ENCODE results near the gene PPP1R16B.

PPP1R16B gene

GRCh38 chr20:38889792-38890496, 84.4 kb downstream of the PPP1R16B start:
- peak; percentile 74 to 99 (median 84) for DNase-seq
- intact Hi-C loops (cut with DNase I) = loop anchor here (5.0 kb wide), 2 partner anchors 83 to 133 kb away; partner anchors contain the start of gene PPP1R16B

- intact Hi-C loops (cut with DNase I) = loop anchor here (5.0 kb wide), 2 partner anchors 83 to 133 kb away; partner anchors contain the start of gene PPP1R16B
- no peak for DNase-seq
Observed at GRCh38 chr20:38890497-38890818, 85.0 kb downstream of the PPP1R16B start.

GRCh38 chr20:38892091-38892981, 86.8 kb downstream of the PPP1R16B start:
- peak in 1 of 10 donors; percentile 64 for DNase-seq
- intact Hi-C loops (cut with DNase I) = loop anchor here (5.0 kb wide), 2 partner anchors 85 to 135 kb away; partner anchors contain the start of gene PPP1R16B

- intact Hi-C loops (cut with DNase I) = loop anchor here (1.0 to 5.0 kb wide), 3 partner anchors 86 to 247 kb away; partner anchors contain the start of gene PPP1R16B
- DNase-seq = no peak
Observed at GRCh38 chr20:38893056-38893564, 87.6 kb downstream of the PPP1R16B start.

- peak; percentile 65 to 98 (median 86) for DNase-seq
- intact Hi-C loops (cut with DNase I) = loop anchor here (1.0 to 5.0 kb wide), 3 partner anchors 86 to 247 kb away; partner anchors contain the start of gene PPP1R16B
Observed at GRCh38 chr20:38893565-38894090, 88.1 kb downstream of the PPP1R16B start.

- intact Hi-C loops (cut with DNase I) = loop anchor here (5.0 kb wide), 2 partner anchors 87 to 137 kb away; partner anchors contain the start of gene PPP1R16B
- DNase-seq = peak in 8 of 10 donors; percentile 52 to 94 (median 67)
Observed at GRCh38 chr20:38894091-38894847, 88.8 kb downstream of the PPP1R16B start.

GRCh38 chr20:38895098-38895949, 89.8 kb downstream of the PPP1R16B start:
- intact Hi-C loops (cut with DNase I) = no loop called here
- DNase-seq = peak in 1 of 10 donors; percentile 73

- DNase-seq = no peak
- intact Hi-C loops (cut with DNase I) = no loop called here
Observed at GRCh38 chr20:38896009-38896594, 90.6 kb downstream of the PPP1R16B start.

- intact Hi-C loops (cut with DNase I) = no loop called here
- no peak for DNase-seq
Observed at GRCh38 chr20:38897267-38897666, 91.8 kb downstream of the PPP1R16B start.

GRCh38 chr20:38900606-38901005, 95.1 kb downstream of the PPP1R16B start:
- DNase-seq = peak in 1 of 10 donors; percentile 16
- intact Hi-C loops (cut with DNase I) = no loop called here

GRCh38 chr20:38902601-38903000, 97.1 kb downstream of the PPP1R16B start:
- intact Hi-C loops (cut with DNase I) = no loop called here
- DNase-seq = peak in 2 of 10 donors; percentile 42 to 58

GRCh38 chr20:38903335-38903734, 97.8 kb downstream of the PPP1R16B start:
- intact Hi-C loops (cut with DNase I) = no loop called here
- no peak for DNase-seq

GRCh38 chr20:38905375-38905774, 99.9 kb downstream of the PPP1R16B start:
- intact Hi-C loops (cut with DNase I) = no loop called here
- no peak for DNase-seq

GRCh38 chr20:38907918-38908677, 102.6 kb downstream of the PPP1R16B start:
- intact Hi-C loops (cut with DNase I) = no loop called here
- DNase-seq = no peak

GRCh38 chr20:38915355-38915754, 109.9 kb downstream of the PPP1R16B start:
- intact Hi-C loops (cut with DNase I) = no loop called here
- no peak for DNase-seq

GRCh38 chr20:38917657-38918056, 112.2 kb downstream of the PPP1R16B start:
- no peak for DNase-seq

GRCh38 chr20:38918172-38918571, 112.7 kb downstream of the PPP1R16B start:
- intact Hi-C loops (cut with DNase I) = no loop called here
- no peak for DNase-seq

More at GRCh38 chr20:38917657-38918056, 112.2 kb downstream of the PPP1R16B start:
- intact Hi-C loops (cut with DNase I) = no loop called here

GRCh38 chr20:38919683-38920082, 114.2 kb downstream of the PPP1R16B start:
- no peak for DNase-seq
- intact Hi-C loops (cut with DNase I) = no loop called here

Data from posterior cingulate gyrus (tissue), 11 donors.